ENCODE measurements around the gene ZNF565.

The ZNF565 gene

GRCh38 chr19:36214386-36215275 is at the start of gene ZNF565, which contains the start of gene ZNF146:
TSS of gene ZNF565 (minus strand) at chr19:36214665. CDS start at chr19:36201985, 12,680 bp downstream.
TSS of gene ZNF146 (plus strand) at chr19:36215106. CDS start at chr19:36236441, 21,335 bp downstream.
- DNase-seq (ENCODE audit: low read depth, low spot score) = peak; percentile 99

- DNase-seq (ENCODE audit: low read depth, low spot score) = no peak
These were observed 44.7 kb upstream of the ZNF565 start for GRCh38 chr19:36259211-36259610.

GRCh38 chr19:36258028-36258875 is 43.8 kb upstream of the ZNF565 start:
- DNase-seq (ENCODE audit: low read depth, low spot score) = no peak

GRCh38 chr19:36257520-36257876 is 43.0 kb upstream of the ZNF565 start:
- DNase-seq (ENCODE audit: low read depth, low spot score) = peak; percentile 86

GRCh38 chr19:36256853-36257519 is 42.5 kb upstream of the ZNF565 start:
- no peak for DNase-seq (ENCODE audit: low read depth, low spot score)

GRCh38 chr19:36256064-36256463 is 41.6 kb upstream of the ZNF565 start:
- DNase-seq (ENCODE audit: low read depth, low spot score) = no peak

- no peak for DNase-seq (ENCODE audit: low read depth, low spot score)
These were observed 40.9 kb upstream of the ZNF565 start for GRCh38 chr19:36255316-36255715.

GRCh38 chr19:36254848-36255247 is 40.4 kb upstream of the ZNF565 start:
- no peak for DNase-seq (ENCODE audit: low read depth, low spot score)

- no peak for DNase-seq (ENCODE audit: low read depth, low spot score)
These were observed 37.6 kb upstream of the ZNF565 start for GRCh38 chr19:36252047-36252446.

- DNase-seq (ENCODE audit: low read depth, low spot score) = no peak
These were observed 31.6 kb upstream of the ZNF565 start for GRCh38 chr19:36246006-36246481.

GRCh38 chr19:36245210-36246005 is 30.9 kb upstream of the ZNF565 start:
- DNase-seq (ENCODE audit: low read depth, low spot score) = peak; percentile 93

GRCh38 chr19:36244066-36244465 is 29.6 kb upstream of the ZNF565 start:
- peak; percentile 53 for DNase-seq (ENCODE audit: low read depth, low spot score)

GRCh38 chr19:36236946-36237310 is 22.5 kb upstream of the ZNF565 start:
- DNase-seq (ENCODE audit: low read depth, low spot score) = no peak

GRCh38 chr19:36236304-36236945 is 22.0 kb upstream of the ZNF565 start:
- no peak for DNase-seq (ENCODE audit: low read depth, low spot score)

- DNase-seq (ENCODE audit: low read depth, low spot score) = peak; percentile 75
These were observed 19.2 kb upstream of the ZNF565 start for GRCh38 chr19:36233626-36234025.

- no peak for DNase-seq (ENCODE audit: low read depth, low spot score)
These were observed 10.9 kb upstream of the ZNF565 start for GRCh38 chr19:36225219-36225892.

- DNase-seq (ENCODE audit: low read depth, low spot score) = no peak
These were observed 8.0 kb upstream of the ZNF565 start for GRCh38 chr19:36222503-36222902.

GRCh38 chr19:36221474-36221873 is 7.0 kb upstream of the ZNF565 start:
- DNase-seq (ENCODE audit: low read depth, low spot score) = no peak

GRCh38 chr19:36215276-36216123 is 1.0 kb upstream of the ZNF565 start:
- DNase-seq (ENCODE audit: low read depth, low spot score) = peak; percentile 28

Data from ELF-1 (cell line).